Activated CD8-positive, alpha-beta memory T cell treated with anti-CD3 and anti-CD28 coated beads for 36 hours (primary cell): Measurements from ENCODE around the gene MOSPD2. TPM values are rescaled to one million over a fixed set of nuclear protein-coding genes. Genes with fewer than 3 reads are reported as not detected.

ENCODE experiments used
- CTCF ChIA-PET: fragments of 350-600 bp; sonication (Branson Sonifier 250); formaldehyde crosslinking; loops from one replicate; lab custom pipeline; 2021; ENCODE audit warnings: antibody characterized with exemption; lab: Charles Lee
- POLR2A ChIA-PET: fragments of 350-600 bp; sonication (Branson Sonifier 250); formaldehyde crosslinking; loops from one replicate; lab custom pipeline; 2021; ENCODE audit warnings: antibody characterized with exemption; lab: Charles Lee
- total RNA-seq, 2 experiments: library from RNA; stranded (reverse); gene quantifications; one replicate each; pipeline ENCODE4 v1.2.3, GENCODE V29; 2021

The MOSPD2 gene
- total RNA-seq, 2 experiments from 2014 or later = 8.2 to 9.5 TPM

GRCh38 chrX:14956813-14957582 is 83.8 kb downstream of the MOSPD2 start:
- ChIA-PET POLR2A (no interaction called here), CTCF (no interaction called here)

GRCh38 chrX:14963447-14964236 is 90.4 kb downstream of the MOSPD2 start:
- ChIA-PET POLR2A (no interaction called here), CTCF (no interaction called here)

GRCh38 chrX:14964500-14964899 is 91.3 kb downstream of the MOSPD2 start:
- POLR2A ChIA-PET = no interaction called here
- CTCF ChIA-PET = no interaction called here

Other genes starting within 250 kb of the MOSPD2 start
- 10 to 100 TPM; 12.2 to 14.0 TPM for gene FANCB, start 352 bp upstream of the MOSPD2 start, total RNA-seq